ENCODE data around the gene WDR44.
"Not testable (repeated sequence)": the region's sequence is repeated elsewhere in the genome, so short reads cannot be mapped to it uniquely, and the experiment has no call there.

The WDR44 gene

DNA sequence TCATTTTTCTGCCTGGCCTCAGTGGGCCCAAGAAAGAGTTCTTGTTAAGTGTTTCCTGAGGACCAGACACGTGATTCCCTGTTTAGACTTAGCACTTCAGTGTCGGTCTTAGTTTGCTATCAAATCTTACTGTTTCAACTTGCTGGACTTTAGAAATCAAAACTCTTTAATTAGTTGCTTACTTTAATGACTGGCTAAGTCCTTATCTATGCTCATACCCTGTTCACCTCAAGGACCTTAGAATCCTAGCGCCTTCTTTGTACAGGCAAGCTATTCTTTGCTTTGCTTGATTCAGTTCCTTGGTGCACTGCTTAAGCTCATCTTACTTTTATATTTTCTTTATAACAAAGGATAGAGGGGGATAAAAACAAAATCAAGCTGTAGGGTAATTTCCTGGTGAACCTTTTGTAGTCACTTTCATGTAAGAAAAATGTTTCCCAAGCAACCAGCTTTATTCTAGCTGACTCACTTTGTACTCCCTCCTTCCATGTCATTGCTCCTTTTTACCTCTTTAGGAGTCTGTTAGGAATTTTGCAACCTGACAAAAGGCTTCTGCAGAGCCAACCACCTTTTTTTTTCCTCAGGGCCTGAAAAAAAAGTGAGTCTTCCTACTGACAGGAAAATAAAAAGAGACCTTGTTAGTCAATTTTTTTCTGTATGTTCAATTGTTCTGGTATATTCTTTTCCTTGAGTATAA is 14.7 kb downstream of the WDR44 start:
- no peak for DNase-seq (ENCODE audit: low read depth)

DNA sequence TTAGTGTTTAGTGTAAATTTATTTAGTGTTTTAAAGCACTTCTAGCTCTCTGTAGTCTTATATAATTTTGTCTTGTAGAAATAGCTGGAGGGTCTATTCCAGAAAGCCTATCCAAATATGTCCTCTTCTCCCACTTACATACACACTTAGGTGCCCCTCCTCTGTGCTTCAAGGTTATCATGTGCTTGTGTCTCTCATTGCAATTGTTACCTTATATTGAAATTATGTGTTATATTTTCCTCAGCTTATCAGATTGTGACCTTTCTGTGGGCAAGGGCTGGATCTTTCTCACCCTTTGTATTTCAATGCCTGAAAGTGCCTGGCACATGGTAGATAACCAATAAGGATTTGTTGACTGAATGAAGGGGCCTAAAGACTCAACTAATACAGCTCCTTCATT is 18.4 kb downstream of the WDR44 start:
- no peak for DNase-seq (ENCODE audit: low read depth)

DNA sequence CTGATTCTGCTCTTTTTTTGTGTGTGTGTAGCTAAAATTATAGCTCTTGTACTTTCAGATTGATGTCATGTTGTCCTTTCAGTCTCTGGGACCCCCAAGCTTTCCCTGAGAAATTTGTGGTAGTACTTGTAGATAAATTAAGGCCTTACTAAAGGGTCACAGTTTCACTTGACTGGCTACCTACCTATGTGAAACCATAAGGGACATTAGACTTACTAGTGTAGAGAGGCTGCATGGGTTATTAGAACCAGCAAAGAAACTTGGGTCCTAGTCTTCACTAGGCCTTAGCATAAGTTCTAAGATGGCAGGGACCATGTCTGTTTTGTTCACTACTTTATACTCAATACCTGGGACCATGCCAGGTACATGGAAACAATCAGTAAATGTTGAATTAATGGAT is 21.4 kb downstream of the WDR44 start:
- DNase-seq (ENCODE audit: low read depth): no peak

DNA sequence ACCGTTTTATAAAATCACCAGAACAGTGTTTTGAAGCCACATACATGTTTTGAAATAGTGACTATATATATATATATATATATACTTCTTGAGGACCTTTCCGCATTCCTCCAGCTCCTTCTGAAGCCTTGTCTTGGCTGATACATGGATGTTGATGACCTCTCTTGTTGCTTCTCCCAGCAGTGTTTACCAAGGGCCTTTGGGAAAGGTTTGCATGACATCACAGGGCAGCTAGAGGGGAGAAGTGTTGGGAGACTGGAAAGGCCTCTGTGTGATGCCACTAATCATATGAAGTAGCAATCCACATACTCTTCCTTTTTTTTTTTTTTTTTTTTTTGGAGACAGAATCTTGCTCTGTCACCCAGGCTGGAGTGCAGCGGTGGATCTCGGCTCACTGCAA is 22.5 kb downstream of the WDR44 start:
- no peak for DNase-seq (ENCODE audit: low read depth)

DNA sequence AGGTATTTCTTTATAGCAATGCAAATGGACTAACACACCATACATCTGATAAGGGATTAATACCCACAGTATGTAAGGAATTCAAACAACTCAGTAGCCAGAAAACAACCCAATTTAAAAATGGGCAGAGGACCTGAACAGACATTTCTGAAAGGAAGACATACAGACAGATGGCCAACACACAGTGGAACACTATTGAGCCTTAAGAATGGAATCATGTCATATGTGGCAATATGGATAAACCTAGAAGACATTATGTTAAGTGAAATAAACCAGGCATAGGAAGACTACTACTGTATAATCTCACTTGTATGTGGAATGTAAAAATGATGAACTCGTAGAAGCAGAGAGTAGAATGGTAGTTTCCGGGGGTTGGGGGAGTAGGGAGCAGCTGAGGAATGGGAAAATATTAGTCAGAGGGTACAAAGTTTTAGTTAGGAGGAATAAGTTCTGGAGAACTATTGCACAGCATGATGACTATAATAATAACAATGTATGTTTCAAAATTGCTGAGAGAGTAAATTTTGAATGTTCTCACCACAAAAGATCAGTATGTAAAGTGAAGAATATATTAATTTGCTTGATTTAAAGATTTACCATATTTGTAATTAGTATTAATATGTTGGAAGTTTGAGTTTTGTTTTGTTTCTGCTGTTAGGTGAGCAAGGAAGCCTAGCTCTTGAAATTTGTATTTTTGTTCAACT is 25.2 kb downstream of the WDR44 start:
- peak; percentile 59 for DNase-seq (ENCODE audit: low read depth)

DNA sequence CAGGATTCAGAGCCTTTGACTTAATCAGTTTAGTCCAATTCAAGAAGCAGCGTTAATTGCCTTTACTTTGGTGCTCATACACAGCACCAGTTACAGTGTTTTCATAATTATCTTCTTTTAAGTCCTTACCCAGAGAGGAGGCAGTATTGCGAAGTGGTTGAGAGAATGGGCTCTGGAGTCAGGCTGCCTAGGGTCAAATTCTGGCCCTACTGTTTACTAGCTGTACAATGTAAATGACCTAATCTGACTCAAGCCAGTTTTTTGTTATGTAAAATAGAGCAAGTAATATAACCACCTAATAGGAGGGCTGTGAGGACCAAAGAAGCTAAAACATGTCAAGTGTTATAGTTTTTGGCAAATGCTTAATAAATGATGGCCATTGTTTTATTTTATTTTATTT is 27.6 kb downstream of the WDR44 start:
- DNase-seq (ENCODE audit: low read depth): no peak

DNA sequence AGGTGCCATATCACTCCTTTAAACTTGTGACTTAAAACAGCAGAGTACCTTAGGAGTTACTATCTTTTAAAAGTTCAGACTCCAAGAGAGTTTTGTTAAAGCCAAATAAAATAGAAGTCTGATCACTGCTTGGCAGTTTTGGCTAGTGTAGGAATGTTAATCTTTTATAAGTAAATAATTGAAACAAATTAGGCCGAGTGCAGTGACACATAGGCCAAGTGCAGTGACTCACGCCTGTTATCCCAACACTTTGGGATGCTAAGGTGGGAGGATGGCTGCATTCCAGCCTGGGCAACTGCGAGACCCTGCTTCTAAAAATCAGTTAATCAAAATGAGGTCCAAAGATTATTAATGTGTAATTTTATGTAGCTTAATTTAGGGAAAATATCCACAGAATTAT is 37.2 kb downstream of the WDR44 start:
- DNase-seq (ENCODE audit: low read depth): no peak

DNA sequence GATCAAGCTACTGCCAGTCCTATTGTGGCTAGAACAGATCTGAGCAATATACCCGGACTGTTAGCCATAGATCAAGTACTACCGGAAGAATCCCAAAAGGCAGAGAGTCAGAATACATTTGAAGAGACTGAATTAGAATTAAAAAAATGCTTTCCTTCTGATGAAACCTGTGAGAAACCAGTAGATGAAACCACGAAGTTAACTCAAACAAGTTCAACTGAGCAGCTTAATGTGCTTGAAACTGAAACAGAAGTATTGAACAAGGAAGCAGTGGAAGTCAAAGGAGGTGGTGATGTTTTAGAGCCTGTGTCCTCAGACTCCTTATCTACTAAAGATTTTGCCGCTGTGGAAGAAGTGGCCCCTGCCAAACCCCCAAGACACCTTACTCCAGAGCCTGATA is 46.8 kb downstream of the WDR44 start:
- DNase-seq (ENCODE audit: low read depth): no peak

DNA sequence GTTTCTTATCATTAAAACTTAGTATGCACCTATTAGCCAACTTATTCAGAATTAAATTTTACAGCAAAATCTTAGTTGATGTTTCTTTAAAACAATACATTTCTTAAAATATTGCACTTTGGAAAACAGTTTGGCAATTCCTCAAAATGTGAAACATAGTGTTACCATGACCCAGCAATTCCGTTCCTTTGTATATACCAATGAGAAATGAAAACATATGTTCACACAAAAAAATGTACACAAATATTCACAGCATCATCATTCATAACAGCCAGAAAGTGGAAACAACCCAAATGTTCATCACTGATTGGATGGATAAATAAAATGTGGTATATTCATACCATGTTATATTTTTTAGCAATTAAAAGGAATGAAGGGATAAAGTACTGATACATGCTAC is 50.2 kb downstream of the WDR44 start:
- no peak for DNase-seq (ENCODE audit: low read depth)

DNA sequence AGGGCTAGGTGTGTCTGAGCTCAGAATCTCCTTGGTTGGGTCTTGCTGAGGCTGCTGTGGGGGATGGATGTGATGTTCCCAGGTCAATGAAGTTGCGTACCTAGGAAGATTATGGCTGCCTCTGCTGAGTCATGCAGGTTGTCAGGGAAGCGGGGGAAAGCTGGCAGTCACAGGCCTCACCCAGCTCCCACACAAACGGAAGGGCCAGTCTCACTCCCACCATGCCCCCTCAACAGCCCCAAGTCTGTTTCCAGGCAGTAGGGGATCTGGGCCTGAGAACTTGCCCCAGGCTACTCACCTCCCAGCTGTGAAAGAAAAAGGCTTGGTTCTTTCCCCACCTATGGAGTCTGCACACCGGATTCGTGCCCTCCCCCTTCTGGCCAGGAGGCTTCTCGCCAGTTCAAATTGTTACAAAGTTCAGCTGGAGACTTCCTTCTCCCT is 72.9 kb downstream of the WDR44 start:
- DNase-seq (ENCODE audit: low read depth): no peak

DNA sequence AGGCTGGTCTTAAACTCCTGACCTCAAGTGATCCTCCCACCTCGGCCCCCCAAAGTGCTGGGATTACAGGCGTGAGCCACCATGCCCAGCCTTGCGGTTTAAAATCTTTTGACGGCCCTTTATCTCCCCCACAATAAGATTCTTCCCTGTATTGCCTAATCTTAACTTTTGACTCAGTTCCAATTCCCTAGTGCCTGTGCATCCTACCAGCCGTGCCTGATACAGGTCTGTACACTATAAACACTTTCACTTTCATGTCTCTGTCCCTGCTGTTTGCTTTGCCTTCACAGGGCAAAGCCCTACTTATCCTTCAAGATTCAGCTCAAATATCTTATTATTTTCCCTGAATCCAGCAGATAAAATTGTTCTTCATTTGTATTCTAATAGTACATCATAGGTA is 74.6 kb downstream of the WDR44 start:
- no peak for DNase-seq (ENCODE audit: low read depth)

DNA sequence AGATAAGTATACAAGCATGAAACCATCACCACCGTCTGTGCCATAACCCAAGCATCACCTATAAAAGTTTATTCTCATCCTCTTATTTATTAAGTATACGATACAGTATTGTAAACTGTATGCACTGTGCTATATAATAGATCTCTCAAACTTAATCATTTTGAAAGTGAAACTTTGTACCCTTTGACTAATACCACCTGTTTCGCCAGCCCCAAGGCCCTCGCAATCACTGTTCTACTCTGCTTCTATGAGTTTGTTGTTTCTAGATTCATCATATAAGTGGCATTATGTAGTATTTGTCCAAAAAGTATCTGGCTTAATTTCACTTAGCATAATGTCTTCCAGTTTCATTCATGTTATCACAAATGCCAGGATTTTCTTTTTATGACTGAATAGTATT is 77.7 kb downstream of the WDR44 start:
- DNase-seq (ENCODE audit: low read depth): no peak

DNA sequence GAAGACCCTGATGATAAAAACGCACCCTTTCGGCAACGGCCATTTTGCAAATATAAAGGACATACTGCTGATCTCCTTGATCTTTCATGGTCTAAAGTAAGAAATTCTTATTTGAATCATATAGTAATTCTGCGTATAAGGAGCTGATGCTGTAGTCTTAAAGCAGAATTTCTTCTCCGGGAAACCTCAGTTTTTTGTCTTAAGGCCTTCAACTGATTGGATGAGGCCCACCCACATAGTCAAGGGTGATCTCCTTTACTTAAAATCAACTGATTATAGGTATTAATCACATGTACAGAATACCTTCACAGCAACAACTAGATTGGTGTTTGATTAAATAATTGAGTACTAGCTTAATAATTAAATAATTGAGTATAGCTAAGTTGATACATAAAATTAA is 86.9 kb downstream of the WDR44 start:
- no peak for DNase-seq (ENCODE audit: low read depth)

DNA sequence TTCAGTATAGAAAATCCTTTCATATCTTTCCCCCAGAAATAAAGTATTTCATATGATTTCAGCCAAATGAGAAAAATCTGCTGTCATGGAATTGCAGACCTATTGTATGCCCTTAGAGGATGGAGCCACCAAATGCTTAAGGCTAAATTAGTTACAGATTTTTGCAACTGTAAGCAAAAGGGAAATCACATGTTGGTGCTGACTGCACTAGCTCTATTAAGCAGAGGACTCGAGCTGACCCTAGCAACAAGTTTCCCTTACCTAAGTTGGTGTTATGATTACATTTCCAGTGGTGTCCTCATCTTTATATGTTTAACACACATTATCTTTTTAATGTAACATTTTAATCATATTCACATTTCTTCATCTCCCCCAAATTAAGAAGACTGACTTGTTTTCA is 91.4 kb downstream of the WDR44 start:
- DNase-seq (ENCODE audit: low read depth): no peak

DNA sequence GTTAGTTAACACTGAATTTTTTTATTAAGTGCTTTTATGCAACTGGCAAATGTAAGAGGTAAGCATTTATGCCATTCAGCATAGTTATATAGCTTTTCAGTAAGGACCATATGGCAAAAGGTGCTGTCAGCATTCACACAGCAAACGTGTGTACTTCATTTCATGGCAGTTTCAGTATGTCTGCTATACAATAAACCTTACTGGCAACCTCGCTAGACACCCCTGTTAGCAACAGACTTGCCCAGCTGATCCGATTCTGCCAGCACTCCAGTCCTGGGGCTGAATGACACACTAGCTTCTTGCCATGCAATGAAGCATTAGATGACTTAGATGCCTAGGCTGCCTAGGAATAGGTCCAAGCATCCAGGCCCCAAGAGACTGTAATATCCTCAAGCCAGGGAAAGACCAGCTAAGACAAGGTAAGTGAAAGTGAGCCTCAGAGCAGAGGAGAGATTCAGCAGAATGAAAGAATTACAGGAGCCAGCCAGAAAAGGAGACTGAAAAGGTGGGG is 102.4 kb downstream of the WDR44 start:
- DNase-seq (ENCODE audit: low read depth): no peak

DNA sequence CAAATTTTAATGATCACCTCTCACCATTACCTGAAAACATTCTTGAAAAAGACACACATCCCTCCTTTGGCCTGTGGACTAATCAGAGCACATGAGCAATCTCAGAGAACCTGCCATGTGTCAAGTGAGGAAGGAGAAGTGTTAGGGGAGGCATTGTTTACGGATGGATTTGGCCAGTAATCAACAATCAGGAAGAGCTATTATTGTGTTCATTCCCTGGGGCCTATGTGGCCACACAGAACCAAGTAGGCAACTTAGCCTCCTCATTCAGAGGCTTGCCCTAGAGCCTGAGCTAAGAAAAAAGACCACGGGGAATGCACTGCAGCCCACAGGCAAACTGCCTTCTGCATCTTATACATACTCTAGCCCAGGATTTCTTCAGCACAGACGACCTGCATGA is 109.1 kb downstream of the WDR44 start:
- no peak for DNase-seq (ENCODE audit: low read depth)

DNA sequence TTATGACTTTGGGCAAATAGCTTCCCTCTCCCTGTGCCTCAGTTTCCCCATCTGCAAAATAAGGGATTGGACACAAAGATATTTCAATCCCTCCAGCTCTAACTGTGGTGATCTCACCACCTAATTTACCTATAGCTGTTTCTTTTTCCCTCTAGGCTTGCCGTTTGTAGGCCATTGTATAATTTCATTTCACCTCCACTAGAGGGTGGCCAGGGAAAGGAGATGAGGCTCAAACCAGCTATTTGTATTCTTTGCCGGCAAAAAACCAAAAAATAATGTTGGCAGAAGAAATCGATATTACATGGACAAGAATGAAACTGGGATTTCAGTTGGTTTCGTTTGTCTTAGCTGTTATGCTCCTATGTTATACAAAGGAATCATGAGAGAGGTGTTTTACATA is 113.6 kb downstream of the WDR44 start:
- DNase-seq (ENCODE audit: low read depth): peak; percentile 10

DNA sequence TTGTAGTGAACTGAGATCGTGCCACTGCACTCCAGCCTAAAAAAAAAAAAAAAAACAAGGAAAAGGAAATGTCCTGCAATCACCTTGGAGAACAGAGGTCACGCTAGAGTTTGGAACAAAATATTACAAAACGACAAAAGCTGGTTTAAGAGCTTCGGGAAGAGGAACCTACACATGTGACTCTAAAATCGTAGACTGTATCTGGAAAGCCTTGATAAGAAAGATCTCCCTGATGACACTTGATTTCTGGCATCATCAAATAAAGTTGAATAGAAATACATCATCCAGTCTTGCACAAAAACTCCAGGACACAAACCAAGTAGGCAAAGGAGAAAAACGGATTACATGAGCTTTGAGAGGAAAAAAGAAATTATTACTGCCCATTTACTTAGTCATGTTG is 118.6 kb downstream of the WDR44 start:
- no peak for DNase-seq (ENCODE audit: low read depth)

DNA sequence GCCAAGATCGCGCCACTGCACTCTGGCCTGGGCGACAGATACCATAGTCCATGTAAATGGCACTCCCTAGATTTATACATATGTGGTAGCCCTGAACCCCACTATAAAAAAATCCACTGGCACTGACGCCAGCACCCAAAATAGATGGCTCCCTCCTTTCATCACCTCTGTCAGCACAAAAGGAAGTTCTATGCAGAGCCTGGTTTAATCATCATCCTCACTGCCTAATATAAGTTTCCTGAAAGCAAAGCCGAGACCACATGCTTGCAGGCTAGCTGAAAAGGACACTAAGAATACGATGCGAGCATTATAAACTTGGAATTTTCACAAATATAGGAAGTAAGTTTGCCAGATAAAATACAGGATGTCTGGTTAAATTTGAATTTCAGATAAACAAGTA is 122.2 kb downstream of the WDR44 start:
- DNase-seq (ENCODE audit: low read depth): no peak

DNA sequence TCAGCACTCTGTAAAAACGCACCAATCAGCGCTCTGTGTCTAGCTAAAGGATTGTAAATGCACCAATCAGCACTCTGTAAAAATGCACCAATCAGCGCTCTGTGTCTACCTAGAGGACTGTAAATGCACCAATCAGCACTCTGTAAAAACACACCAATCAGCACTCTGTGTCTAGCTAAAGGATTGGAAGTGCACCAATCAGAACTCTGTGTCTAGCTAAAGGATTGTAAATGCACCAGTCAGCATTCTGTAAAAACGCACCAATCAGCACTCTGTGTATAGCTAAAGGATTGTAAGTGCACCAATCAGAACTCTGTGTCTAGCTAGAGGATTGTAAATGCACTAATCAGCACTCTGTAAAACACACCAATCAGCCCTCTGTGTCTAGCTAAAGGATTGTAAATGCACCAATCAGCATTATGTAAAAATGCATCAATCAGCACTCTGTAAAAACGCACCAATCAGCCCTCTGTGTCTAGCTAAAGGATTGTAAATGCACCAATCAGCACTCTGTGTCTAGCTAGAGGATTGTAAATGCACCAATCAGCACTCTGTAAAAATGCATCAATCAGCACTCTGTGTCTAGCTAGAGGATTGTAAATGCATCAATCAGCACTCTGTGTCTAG is 124.9 kb downstream of the WDR44 start:
- not testable (repeated sequence) for DNase-seq (ENCODE audit: low read depth)

DNA sequence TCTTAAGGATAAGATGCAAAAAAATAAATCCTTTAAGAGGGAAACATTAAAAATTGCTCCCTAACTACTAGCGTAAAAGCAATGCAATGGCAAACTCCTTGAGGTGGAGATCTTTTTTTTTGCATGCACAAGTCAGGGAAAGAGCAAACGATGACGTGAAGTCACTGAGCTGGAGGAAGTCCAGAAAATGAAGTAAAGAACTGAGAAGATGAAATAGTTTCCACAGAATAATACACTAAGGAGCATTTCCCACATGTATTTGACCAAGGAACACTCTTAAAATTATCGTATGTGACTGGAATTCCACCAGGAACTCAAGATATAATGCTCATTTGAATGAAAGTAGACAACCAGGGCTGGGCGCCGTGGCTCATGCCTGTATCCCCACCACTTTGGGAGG is 128.7 kb downstream of the WDR44 start:
- no peak for DNase-seq (ENCODE audit: low read depth)

DNA sequence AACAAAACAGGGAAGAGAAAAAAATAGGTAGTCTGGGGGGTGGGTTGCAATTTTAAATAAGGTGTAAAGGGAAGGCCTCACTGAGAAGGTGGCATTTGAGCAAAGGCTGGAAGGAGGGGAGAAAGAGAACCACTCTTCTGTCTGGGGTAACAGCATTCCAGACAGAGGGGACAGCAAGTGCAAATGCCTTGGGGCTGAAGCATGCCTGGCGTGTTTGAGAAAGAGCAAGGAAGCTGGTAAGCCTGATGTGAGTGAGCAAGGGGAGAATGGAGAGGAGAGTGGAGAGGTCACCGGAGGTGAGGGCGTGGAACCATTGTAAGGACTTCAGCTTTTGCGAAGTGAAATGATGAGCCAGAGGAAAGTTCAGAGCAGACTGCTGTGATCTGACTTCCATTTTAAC is 130.0 kb downstream of the WDR44 start:
- DNase-seq (ENCODE audit: low read depth): no peak

DNA sequence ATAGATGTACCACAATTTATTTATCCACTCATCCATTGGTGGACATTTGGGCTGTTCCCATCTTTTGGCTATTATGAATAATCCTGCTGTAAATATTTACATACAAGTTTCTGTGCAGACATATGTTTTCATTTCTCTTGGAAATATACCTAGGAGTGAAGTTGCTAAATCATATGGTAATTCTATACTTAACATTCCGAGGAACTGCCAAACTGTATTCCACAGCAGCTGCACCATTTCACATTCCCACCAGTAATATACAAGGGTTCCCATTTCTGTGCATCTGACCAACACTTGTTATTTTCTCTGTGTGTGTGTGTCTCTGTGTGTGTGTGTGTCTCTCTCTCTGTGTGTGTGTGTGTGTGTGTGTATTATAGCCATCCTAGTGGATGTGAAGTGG is 134.3 kb downstream of the WDR44 start:
- DNase-seq (ENCODE audit: low read depth): no peak
